ENCODE results near the gene NPW. TPM values are rescaled to one million over a fixed set of nuclear protein-coding genes. Genes with fewer than 3 reads are reported as not detected.

NPW gene
- total and polyA plus RNA-seq, 9 of the 15 experiments (the other 6 are each of a cell fraction or from before 2014, with no cell fraction given), result 0.14 to 4.0 (median 2.6) TPM; not detected in 4

DNA sequence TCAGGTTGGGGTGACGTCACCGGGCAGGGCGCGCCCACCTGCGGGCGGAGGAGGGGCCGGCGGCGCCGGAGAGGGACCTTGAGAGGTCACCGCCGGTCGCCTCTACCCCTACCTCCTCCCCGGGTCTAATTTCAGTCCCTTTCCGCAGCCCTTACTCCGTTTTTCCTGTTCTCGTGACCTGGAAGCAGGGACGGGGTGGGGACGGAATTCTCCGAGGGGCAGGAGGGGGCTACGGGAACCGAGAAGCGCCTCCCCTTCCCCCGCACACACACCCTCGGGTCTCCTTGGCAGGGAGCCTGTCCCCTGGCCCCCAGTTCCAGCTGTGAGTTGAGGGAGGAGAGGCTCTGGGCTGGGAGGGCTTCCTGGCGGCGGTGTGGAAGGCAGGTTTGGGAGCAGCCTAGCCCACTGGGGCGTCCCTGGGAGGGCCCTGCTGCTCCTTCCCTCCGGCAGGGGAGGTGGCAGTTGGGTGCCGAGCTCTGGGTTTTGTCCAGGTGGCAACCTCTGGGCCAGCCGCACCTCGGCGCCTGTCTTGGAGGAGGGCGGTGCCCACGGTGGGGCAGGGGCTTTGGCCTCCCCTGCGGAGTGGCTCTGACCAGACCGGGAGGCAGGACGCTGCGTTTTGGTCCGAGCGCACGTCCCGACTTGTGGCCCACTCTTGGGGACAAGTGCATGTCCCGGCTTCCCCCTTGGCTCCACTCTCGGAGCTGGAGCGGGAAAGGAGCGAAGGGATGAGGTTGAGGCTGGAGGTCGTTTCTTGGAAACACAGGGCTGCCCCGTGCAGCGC, 29.0 kb upstream of the NPW start (continued):
- TF ChIP-seq RCOR1 (IDR thresholded peaks at IDR 0.05; ENCODE audit: borderline replicate concordance in 1 of 2, low read depth in 2 of 2, low read length in 2 of 2), result no peak
- TF ChIP-seq TEAD1 (CRISPR knock-in tag; IDR thresholded peaks at IDR 0.05), result no peak
- peak; percentile 45; the same call in 1 of the 2 replicates for TF ChIP-seq PHF8 (IDR thresholded peaks at IDR 0.05; ENCODE audit: borderline replicate concordance, low read length)
- TF ChIP-seq ZNF41 (CRISPR knock-in tag; conservative IDR thresholded peaks at IDR 0.05), result no peak
- TF ChIP-seq, protein P1, sequence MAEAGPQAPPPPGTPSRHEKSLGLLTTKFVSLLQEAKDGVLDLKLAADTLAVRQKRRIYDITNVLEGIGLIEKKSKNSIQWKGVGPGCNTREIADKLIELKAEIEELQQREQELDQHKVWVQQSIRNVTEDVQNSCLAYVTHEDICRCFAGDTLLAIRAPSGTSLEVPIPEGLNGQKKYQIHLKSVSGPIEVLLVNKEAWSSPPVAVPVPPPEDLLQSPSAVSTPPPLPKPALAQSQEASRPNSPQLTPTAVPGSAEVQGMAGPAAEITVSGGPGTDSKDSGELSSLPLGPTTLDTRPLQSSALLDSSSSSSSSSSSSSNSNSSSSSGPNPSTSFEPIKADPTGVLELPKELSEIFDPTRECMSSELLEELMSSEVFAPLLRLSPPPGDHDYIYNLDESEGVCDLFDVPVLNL (CRISPR knock-in tag; IDR thresholded peaks at IDR 0.05; ENCODE audit: low read depth), result no peak
- TF ChIP-seq SAFB2 (IDR thresholded peaks at IDR 0.05; ENCODE audit: borderline replicate concordance, low read depth, low read length, severe bottlenecking), result no peak
- TF ChIP-seq, protein P2, sequence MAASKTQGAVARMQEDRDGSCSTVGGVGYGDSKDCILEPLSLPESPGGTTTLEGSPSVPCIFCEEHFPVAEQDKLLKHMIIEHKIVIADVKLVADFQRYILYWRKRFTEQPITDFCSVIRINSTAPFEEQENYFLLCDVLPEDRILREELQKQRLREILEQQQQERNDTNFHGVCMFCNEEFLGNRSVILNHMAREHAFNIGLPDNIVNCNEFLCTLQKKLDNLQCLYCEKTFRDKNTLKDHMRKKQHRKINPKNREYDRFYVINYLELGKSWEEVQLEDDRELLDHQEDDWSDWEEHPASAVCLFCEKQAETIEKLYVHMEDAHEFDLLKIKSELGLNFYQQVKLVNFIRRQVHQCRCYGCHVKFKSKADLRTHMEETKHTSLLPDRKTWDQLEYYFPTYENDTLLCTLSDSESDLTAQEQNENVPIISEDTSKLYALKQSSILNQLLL (CRISPR knock-in tag; IDR thresholded peaks at IDR 0.05; ENCODE audit: borderline replicate concordance), result no peak
- no peak for TF ChIP-seq STAG1 (CRISPR knock-in tag; IDR thresholded peaks at IDR 0.05; ENCODE audit: borderline replicate concordance)
- TF ChIP-seq, protein P3, sequence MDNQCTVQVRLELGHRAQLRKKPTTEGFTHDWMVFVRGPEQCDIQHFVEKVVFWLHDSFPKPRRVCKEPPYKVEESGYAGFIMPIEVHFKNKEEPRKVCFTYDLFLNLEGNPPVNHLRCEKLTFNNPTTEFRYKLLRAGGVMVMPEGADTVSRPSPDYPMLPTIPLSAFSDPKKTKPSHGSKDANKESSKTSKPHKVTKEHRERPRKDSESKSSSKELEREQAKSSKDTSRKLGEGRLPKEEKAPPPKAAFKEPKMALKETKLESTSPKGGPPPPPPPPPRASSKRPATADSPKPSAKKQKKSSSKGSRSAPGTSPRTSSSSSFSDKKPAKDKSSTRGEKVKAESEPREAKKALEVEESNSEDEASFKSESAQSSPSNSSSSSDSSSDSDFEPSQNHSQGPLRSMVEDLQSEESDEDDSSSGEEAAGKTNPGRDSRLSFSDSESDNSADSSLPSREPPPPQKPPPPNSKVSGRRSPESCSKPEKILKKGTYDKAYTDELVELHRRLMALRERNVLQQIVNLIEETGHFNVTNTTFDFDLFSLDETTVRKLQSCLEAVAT (IDR thresholded peaks at IDR 0.05), result no peak
- no peak for TF ChIP-seq HNRNPH1 (optimal IDR thresholded peaks at IDR 0.05; ENCODE audit: low read depth, low read length)
- TF ChIP-seq, protein P4, sequence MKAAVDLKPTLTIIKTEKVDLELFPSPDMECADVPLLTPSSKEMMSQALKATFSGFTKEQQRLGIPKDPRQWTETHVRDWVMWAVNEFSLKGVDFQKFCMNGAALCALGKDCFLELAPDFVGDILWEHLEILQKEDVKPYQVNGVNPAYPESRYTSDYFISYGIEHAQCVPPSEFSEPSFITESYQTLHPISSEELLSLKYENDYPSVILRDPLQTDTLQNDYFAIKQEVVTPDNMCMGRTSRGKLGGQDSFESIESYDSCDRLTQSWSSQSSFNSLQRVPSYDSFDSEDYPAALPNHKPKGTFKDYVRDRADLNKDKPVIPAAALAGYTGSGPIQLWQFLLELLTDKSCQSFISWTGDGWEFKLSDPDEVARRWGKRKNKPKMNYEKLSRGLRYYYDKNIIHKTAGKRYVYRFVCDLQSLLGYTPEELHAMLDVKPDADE (conservative IDR thresholded peaks at IDR 0.05; ENCODE audit: control insufficient read depth, low read depth, low read length), result no peak
- TF ChIP-seq HDAC8 (tag; IDR thresholded peaks at IDR 0.05), result no peak
- no peak for TF ChIP-seq KLF6 (CRISPR knock-in tag; IDR thresholded peaks at IDR 0.05; ENCODE audit: borderline replicate concordance)
- TF ChIP-seq, protein P5, sequence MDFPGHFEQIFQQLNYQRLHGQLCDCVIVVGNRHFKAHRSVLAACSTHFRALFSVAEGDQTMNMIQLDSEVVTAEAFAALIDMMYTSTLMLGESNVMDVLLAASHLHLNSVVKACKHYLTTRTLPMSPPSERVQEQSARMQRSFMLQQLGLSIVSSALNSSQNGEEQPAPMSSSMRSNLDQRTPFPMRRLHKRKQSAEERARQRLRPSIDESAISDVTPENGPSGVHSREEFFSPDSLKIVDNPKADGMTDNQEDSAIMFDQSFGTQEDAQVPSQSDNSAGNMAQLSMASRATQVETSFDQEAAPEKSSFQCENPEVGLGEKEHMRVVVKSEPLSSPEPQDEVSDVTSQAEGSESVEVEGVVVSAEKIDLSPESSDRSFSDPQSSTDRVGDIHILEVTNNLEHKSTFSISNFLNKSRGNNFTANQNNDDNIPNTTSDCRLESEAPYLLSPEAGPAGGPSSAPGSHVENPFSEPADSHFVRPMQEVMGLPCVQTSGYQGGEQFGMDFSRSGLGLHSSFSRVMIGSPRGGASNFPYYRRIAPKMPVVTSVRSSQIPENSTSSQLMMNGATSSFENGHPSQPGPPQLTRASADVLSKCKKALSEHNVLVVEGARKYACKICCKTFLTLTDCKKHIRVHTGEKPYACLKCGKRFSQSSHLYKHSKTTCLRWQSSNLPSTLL (IDR thresholded peaks at IDR 0.05), result no peak
- no peak for TF ChIP-seq ZNF121 (CRISPR knock-in tag; conservative IDR thresholded peaks at IDR 0.05)
- no peak for TF ChIP-seq NR2C2 (CRISPR knock-in tag; IDR thresholded peaks at IDR 0.05)
- no peak for TF ChIP-seq NR2C2 (tag; IDR thresholded peaks at IDR 0.05)
- TF ChIP-seq NFXL1 (CRISPR knock-in tag; IDR thresholded peaks at IDR 0.05), result no peak
- no peak for TF ChIP-seq TAL1 (IDR thresholded peaks at IDR 0.05)
- TF ChIP-seq TAF1 (IDR thresholded peaks at IDR 0.05; ENCODE audit: control insufficient read depth, extremely low read depth, insufficient read depth, low read length, severe bottlenecking), result no peak

Data from K562 (cell line).